Rectal smooth muscle tissue (tissue), 1 donor: ENCODE measurements around the gene NFIA.

Experiments used
- H3K27ac ChIP-seq: one replicate; pipeline ENCODE4 v1.7.0; 2013; ENCODE audit warnings: low read depth, low read length, inconsistent platforms
- H3K27me3 ChIP-seq: one replicate; pipeline ENCODE4 v1.7.0; 2013; ENCODE audit warnings: low read length; ENCODE audit not compliant: control insufficient read depth, insufficient read depth
- H3K36me3 ChIP-seq: one replicate; pipeline ENCODE4 v1.7.0; 2013; ENCODE audit warnings: low read length; ENCODE audit not compliant: control insufficient read depth, insufficient read depth
- H3K4me1 ChIP-seq: one replicate; pipeline ENCODE4 v1.7.0; 2013; ENCODE audit warnings: low read length; ENCODE audit not compliant: control insufficient read depth, insufficient read depth
- H3K4me3 ChIP-seq: one replicate; pipeline ENCODE4 v1.7.0; 2013; ENCODE audit warnings: low read length
- H3K9ac ChIP-seq: one replicate; pipeline ENCODE4 v1.7.0; 2013; ENCODE audit warnings: low read length

The NFIA gene

GRCh38 chr1:61297887-61298286 is 215.5 kb downstream of the NFIA start:
- Histone ChIP-seq H3K4me3 (no peak overlapping the region), H3K4me1 (no peaks in the 10 kb centered on the region), H3K27me3 (no peaks in the 10 kb centered on the region), H3K36me3 (no peaks in the 10 kb centered on the region), H3K27ac (no peak overlapping the region), H3K9ac (no peak overlapping the region)

- no peaks in the 10 kb centered on the region for H3K36me3 ChIP-seq
- no peak overlapping the region for H3K4me3 ChIP-seq
- H3K27ac ChIP-seq: peak overlapping the region; percentile 56
- H3K4me1 ChIP-seq: no peaks in the 10 kb centered on the region
- no peak overlapping the region for H3K9ac ChIP-seq
- H3K27me3 ChIP-seq: no peaks in the 10 kb centered on the region
Observed at GRCh38 chr1:61299463-61299862, 217.1 kb downstream of the NFIA start.

- Histone ChIP-seq H3K36me3 (no peaks in the 10 kb centered on the region), H3K27me3 (no peaks in the 10 kb centered on the region), H3K27ac (no peak overlapping the region), H3K9ac (no peak overlapping the region), H3K4me1 (no peaks in the 10 kb centered on the region), H3K4me3 (no peak overlapping the region)
Observed at GRCh38 chr1:61300899-61301298, 218.5 kb downstream of the NFIA start.

DNA sequence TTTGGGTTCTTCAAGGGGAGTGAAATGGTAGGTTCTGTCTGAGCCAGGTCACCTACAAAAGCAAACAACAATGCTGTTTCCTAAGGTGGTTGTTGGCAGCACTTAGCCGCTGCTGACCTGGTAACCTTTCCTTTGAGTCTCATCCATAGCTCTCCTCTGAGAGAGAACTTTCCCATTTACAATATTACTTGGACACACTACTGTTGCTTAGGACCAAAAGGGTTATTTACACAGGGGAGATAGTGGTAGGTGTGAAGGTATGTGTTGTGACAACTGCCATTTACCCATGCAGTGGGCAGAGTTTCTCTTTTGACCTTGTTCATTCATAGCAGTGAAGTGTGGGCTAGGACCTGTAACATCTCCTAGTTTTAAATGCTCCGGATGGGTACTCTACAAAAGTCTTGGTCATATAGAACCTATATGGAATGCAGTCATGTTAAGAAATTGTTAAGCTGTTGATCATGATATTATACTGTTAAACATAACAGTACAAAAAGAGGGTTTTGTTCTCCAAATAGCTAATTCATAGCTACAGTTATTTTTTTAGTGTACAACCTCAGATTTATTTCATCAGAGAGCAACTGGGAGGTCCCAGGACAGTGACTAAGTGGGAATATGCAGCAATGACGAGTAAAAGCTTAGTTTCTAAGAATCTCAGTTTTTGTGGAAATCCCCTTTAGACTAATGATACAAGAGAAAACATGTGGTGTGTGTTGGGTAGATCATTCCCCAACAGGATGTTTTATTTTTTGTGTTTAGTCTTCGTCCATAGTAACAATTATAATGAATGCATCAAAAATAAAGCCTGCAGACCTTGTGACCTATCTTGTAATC is 219.7 kb downstream of the NFIA start:
- no peaks in the 10 kb centered on the region for H3K36me3 ChIP-seq
- peak overlapping the region; percentile 29 for H3K27ac ChIP-seq
- H3K4me1 ChIP-seq: no peaks in the 10 kb centered on the region
- no peak overlapping the region for H3K9ac ChIP-seq
- H3K4me3 ChIP-seq: no peak overlapping the region
- H3K27me3 ChIP-seq: no peaks in the 10 kb centered on the region

GRCh38 chr1:61307422-61308142 is 225.2 kb downstream of the NFIA start:
- H3K27ac ChIP-seq: no peak overlapping the region
- no peak overlapping the region for H3K4me3 ChIP-seq
- H3K9ac ChIP-seq: no peak overlapping the region
- H3K36me3 ChIP-seq: no peaks in the 10 kb centered on the region
- no peaks in the 10 kb centered on the region for H3K4me1 ChIP-seq
- no peaks in the 10 kb centered on the region for H3K27me3 ChIP-seq

DNA sequence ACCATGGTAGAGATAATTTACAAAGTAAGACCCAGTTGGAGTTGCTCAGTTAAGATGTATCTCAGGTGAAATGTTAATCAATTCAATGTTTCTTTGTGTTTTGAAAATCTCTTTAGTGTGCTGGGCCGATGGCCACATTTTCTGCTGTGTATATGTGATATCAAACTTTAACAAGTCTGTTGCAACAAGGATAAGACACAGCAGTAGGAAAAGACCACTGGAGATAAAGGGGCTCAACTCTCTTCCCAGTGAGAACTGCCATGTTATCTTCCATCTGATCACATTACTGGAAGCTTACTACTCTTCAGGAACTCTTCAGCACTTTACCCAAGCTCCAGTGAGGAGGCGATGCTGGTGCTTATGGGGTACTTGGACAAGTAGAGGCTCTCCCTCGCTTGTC is 227.7 kb downstream of the NFIA start:
- no peak overlapping the region for H3K4me3 ChIP-seq
- H3K27me3 ChIP-seq: no peaks in the 10 kb centered on the region
- H3K9ac ChIP-seq: no peak overlapping the region
- H3K4me1 ChIP-seq: no peaks in the 10 kb centered on the region
- no peak overlapping the region for H3K27ac ChIP-seq
- no peaks in the 10 kb centered on the region for H3K36me3 ChIP-seq

DNA sequence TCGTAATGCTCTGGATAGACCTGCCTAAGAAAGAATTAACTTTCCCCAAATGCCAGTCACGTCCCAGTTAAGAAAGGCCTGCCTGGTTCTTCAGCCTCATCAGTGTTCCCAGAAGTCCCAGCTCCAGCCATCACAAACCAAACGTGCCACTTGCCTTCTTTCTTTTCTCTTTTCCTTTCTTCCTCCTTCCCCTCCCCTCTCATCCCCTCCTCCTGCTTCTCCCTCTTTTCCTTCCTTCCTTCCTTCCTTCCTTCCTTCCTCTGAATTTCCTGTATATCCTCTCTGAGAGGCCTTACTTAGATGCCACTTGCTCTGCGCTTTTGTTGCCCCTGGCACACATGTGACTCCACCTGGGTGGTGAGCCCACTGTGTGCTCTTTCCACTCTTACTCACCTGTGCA is 228.2 kb downstream of the NFIA start:
- no peaks in the 10 kb centered on the region for H3K36me3 ChIP-seq
- H3K4me1 ChIP-seq: no peaks in the 10 kb centered on the region
- no peak overlapping the region for H3K27ac ChIP-seq
- H3K9ac ChIP-seq: no peak overlapping the region
- no peaks in the 10 kb centered on the region for H3K27me3 ChIP-seq
- no peak overlapping the region for H3K4me3 ChIP-seq

- no peak overlapping the region for H3K27ac ChIP-seq
Observed at GRCh38 chr1:61313906-61314422, 231.6 kb downstream of the NFIA start.

DNA sequence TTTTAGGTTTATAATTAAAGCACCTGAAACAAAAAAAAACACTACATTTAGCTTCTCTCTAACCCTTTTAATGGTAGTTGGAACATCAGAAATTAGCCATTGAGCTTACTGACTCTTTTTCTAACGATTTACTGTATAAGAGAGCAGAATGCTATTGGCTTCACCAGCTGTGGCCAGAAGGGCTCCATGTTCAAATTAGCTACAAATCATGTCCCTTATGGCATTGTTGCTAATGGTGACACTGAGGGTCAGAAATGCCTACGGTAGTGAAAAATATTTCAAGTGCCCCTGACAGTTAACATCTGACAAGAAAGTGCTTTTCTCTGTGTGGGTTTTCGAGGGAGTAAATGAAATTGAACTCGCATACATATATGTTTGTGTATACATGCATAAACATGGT is 232.7 kb downstream of the NFIA start:
- Histone ChIP-seq H3K4me1 (peaks cover 14% of the 10 kb centered on the region), H3K27me3 (no peaks in the 10 kb centered on the region), H3K4me3 (no peak overlapping the region), H3K9ac (no peak overlapping the region), H3K36me3 (no peaks in the 10 kb centered on the region), H3K27ac (no peak overlapping the region)

More at GRCh38 chr1:61313906-61314422, 231.6 kb downstream of the NFIA start:
- H3K4me3 ChIP-seq: no peak overlapping the region
- H3K27me3 ChIP-seq: no peaks in the 10 kb centered on the region
- peaks cover 10% of the 10 kb centered on the region for H3K4me1 ChIP-seq
- no peaks in the 10 kb centered on the region for H3K36me3 ChIP-seq
- no peak overlapping the region for H3K9ac ChIP-seq

DNA sequence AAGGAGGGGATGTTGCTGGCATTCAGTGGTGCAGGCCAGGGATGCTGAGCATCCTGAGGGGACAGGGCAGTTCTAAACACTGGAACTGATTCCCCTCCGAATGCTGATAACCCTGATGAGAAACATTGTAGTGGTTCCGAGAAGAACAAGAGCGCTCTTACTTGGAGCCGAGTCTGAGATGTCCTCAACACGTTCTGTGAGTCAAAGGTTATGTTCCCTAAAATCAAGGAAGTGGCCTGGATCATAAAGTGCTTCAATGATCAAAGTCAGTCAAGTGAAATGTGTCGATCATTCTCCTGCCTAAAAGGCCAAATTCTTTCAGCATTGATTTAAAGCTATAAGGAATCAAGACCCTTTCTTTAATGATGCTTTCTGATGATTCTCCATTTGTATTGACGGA is 234.1 kb downstream of the NFIA start:
- Histone ChIP-seq H3K4me1 (peaks cover 14% of the 10 kb centered on the region), H3K4me3 (no peak overlapping the region), H3K27ac (no peak overlapping the region), H3K27me3 (no peaks in the 10 kb centered on the region), H3K9ac (no peak overlapping the region), H3K36me3 (no peaks in the 10 kb centered on the region)

DNA sequence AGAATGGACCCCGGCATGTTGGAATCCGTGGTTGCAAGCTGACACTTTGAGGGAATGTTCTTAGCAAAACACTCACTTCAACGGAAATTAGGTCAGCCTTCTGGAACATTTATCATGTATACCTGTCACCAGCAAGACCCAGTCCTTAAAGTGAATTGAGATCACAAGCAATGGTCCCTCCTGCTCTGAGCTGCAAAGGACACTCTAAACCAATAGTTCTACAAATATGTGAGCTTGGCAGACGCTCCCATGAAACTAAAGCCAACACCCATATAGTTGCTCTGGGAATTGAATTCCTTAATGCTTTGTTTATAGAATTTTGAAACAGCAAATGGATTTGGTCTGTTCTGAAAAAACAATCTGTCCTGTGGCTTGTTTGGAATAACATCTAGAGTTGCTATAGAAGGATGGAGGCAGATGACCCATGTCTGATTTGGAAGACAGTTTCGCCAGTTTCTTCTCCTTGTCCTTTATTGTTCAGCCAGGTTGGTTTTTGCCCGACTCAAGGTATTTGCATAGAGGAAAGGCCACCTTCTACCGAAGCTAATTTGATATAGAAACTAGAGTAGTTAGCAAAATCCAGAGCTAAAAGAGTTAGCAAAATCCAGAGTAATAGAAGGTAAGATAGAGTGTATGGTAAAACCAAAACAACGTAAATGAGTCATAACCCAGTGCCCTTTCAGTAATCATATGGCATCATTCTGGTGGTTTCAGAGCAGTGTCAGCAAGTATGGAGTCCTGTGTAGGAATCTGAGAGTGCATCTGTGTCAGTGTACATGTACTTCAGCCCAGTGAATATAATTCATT is 236.2 kb downstream of the NFIA start:
- peak overlapping the region; percentile 55 for H3K27ac ChIP-seq
- H3K4me1 ChIP-seq: peaks cover 14% of the 10 kb centered on the region
- H3K9ac ChIP-seq: no peak overlapping the region

GRCh38 chr1:61320575-61320974 is 238.2 kb downstream of the NFIA start:
- no peak overlapping the region for H3K27ac ChIP-seq

More for the DNA sequence above, 236.2 kb downstream of the NFIA start:
- H3K4me3 ChIP-seq: peak overlapping the region; percentile 43
- no peaks in the 10 kb centered on the region for H3K27me3 ChIP-seq
- H3K36me3 ChIP-seq: no peaks in the 10 kb centered on the region

More at GRCh38 chr1:61320575-61320974, 238.2 kb downstream of the NFIA start:
- H3K9ac ChIP-seq: no peak overlapping the region
- H3K4me3 ChIP-seq: no peak overlapping the region
- H3K27me3 ChIP-seq: no peaks in the 10 kb centered on the region
- no peaks in the 10 kb centered on the region for H3K36me3 ChIP-seq
- peaks cover 14% of the 10 kb centered on the region for H3K4me1 ChIP-seq
